Measurements from ENCODE around the gene NOXO1.
"Not testable (repeated sequence)": the region's sequence is repeated elsewhere in the genome, so short reads cannot be mapped to it uniquely, and the experiment has no call there.

NOXO1 gene

GRCh38 chr16:1959269-1960039 is 21.8 kb downstream of the NOXO1 start, which contains the start of gene NDUFB10:
Gene NDUFB10 (plus strand): TSS chr16:1959538. CDS start chr16:1959625, 87 bp downstream.
- no peak for FAIRE-seq

- FAIRE-seq = no peak
Observed at GRCh38 chr16:1958715-1959268, 22.5 kb downstream of the NOXO1 start.

DNA sequence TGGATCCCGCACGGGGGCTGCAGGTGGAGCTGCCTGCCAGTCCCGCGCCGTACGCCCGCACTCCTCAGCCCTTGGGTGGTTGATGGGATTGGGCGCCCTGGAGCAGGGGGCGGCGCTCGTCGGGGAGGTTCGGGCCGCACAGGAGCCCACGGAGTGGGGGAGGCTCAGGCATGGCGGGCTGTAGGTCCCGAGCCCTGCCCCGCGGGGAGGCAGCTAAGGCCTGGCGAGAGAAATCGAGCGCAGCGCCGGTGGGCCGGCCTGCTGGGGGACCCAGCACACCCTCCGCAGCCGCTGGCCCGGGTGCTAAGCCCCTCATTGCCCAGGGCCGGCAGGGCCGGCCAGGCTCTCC is 23.2 kb downstream of the NOXO1 start:
- not testable (repeated sequence) for FAIRE-seq

DNA sequence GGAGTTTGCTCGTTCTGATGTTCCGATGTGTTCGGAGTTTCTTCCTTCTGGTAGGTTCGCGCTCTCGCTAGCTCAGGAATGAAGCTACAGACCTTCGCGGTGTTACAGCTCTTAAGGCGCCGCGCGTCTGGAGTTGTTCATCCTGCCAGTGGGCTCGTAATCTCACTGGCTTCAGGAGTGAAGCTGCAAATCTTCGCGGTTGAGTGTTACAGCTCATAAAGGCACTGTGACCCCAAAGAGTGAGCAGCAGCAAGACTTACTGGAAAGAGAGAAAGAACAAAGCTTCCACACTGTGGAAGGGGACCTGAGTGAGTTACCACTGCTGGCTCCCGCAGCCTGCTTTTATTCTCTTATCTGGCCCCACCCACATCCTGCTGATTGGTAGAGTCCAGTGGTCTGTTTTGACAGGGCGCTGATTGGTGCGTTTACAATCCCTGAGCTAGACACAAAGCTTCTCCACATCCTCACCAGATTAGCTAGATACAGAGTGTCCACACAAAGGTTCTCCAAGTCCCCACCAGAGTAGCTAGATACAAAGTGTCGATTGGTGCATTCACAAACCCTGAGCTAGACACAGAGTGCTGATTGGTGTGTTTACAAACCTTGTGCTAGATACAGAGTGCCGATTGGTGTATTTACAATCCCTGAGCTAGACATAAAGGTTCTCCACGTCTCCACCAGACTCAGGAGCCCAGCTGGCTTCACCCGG is 23.7 kb downstream of the NOXO1 start:
- FAIRE-seq = not testable (repeated sequence)

GRCh38 chr16:1953734-1954133 is 27.5 kb downstream of the NOXO1 start:
- FAIRE-seq = no peak

DNA sequence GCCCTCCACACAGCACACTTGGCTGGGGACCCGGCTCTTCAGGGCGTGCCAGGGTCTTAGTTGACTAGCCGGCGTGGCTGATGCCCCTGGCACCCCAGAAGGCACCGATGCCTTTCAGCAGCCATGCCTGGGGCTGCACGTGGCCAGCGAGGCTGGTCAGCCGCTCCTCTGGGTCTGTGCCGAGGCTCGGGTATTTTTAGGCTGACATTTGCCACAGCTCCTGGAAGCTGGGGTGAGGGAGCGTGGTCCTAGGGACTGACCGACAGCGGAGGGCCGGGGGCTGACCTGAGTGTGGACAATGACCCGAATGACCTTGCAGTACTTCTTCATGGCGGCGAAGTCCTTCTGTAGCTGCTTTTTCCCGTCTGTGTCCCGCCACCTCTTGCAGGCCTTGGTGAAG is 30.7 kb downstream of the NOXO1 start:
- FAIRE-seq = no peak

GRCh38 chr16:1950047-1950446 is 31.2 kb downstream of the NOXO1 start:
- FAIRE-seq = no peak

- no peak for FAIRE-seq
Observed at GRCh38 chr16:1949507-1949906, 31.8 kb downstream of the NOXO1 start.

GRCh38 chr16:1947369-1947670 is 33.9 kb downstream of the NOXO1 start:
- FAIRE-seq = no peak

GRCh38 chr16:1946495-1947368 is 34.5 kb downstream of the NOXO1 start:
- no peak for FAIRE-seq

- no peak for FAIRE-seq
Observed at GRCh38 chr16:1945559-1946391, 35.5 kb downstream of the NOXO1 start.

DNA sequence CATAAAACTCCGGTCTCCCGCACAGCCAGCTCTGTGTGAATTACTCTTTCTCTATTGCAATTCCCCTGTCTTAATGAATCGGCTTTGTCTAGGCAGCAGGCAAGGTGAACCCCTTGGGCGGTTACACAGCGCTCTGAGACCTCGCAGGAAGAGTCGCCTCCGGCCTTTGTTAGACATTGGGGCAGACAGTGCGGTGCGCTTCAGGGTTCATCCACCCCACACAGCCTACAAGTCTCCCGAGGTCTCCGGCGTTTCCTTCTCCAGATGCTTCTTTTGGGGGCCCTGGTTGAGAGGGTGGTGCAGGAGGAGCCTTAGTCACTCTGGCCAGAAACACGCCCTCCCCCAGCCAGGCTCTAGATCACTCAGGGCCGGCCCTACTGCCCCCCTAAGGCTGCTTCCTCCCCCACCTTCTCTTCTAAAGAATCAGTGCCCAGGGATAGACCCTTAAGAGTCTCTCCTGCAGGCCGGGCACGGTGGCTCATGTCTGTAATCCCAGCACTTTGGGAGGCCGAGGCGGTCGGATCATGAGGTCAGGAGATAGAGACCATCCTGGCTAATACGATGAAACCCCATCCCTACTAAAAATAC is 36.6 kb downstream of the NOXO1 start:
- FAIRE-seq = no peak

- FAIRE-seq = peak; percentile 88
Observed at GRCh38 chr16:1942810-1943726, 38.2 kb downstream of the NOXO1 start, which contains the start of gene MSRB1. Gene MSRB1 (minus strand): TSS chr16:1943199. CDS start chr16:1943156, 43 bp downstream.

- FAIRE-seq = no peak
Observed at GRCh38 chr16:1942047-1942809, 39.0 kb downstream of the NOXO1 start.

- FAIRE-seq = no peak
Observed at GRCh38 chr16:1941162-1942046, 39.9 kb downstream of the NOXO1 start.

- FAIRE-seq = no peak
Observed at GRCh38 chr16:1940273-1941161, 40.8 kb downstream of the NOXO1 start.

- FAIRE-seq = not testable (repeated sequence)
Observed at GRCh38 chr16:1939833-1940232, 41.4 kb downstream of the NOXO1 start.

GRCh38 chr16:1938910-1939309 is 42.4 kb downstream of the NOXO1 start:
- no peak for FAIRE-seq
